ENCODE data around the gene ST14. TPM values are rescaled to one million over a fixed set of nuclear protein-coding genes. Genes with fewer than 3 reads are reported as not detected.
A peak's percentile ranks its signal among the peaks of the same experiment; 100 is the strongest.

The ST14 gene
- total and polyA plus RNA-seq, 5 experiments from 2014 or later, result 0.74 to 0.94 TPM; not detected in 3

DNA sequence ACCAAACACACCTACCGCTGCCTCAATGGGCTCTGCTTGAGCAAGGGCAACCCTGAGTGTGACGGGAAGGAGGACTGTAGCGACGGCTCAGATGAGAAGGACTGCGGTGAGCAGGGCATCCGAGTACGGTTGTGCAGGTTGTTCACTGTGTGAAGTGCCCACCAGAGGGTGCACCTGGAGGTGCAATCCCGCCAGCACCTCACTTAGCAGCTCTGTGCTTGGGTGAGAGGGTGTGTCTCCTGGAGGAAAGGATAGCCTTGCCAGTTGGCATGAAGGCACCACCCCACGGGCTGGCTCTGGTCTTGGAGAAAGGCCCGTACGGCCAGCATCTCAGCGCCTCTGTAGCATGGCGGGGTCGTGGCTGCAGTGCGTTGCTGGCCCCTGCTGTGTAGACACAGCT, 39.4 kb downstream of the ST14 start:
- H3K27me3 Mint-ChIP-seq, result peaks cover 0 to 1% (median 0%) of the 10 kb centered on the region in 5 donors
- H3K36me3 Mint-ChIP-seq, result no peaks in the 10 kb centered on the region
- peaks cover 0 to 12% (median 2%) of the 10 kb centered on the region in 4 donors for H3K4me1 Mint-ChIP-seq
- no peak for DNase-seq
- H3K27ac Mint-ChIP-seq, result no peak overlapping the region
- H3K9me3 Mint-ChIP-seq, result no peaks in the 10 kb centered on the region
- POLR2A ChIA-PET, result no interaction called here
- H3K4me3 Mint-ChIP-seq, result no peak overlapping the region
- no peak for ATAC-seq

- ATAC-seq (no peak), DNase-seq (peak in 1 of 10 donors; percentile 53)
- H3K4me1 Mint-ChIP-seq, result peaks cover 0 to 12% (median 2%) of the 10 kb centered on the region in 4 donors
- no peaks in the 10 kb centered on the region for H3K36me3 Mint-ChIP-seq
- H3K4me3 Mint-ChIP-seq, result no peak overlapping the region
- H3K9me3 Mint-ChIP-seq, result no peaks in the 10 kb centered on the region
- H3K27me3 Mint-ChIP-seq, result peaks cover 0 to 5% (median 0%) of the 10 kb centered on the region in 5 donors
- POLR2A ChIA-PET, result no interaction called here
- H3K27ac Mint-ChIP-seq, result no peak overlapping the region
These were observed 40.2 kb downstream of the ST14 start for GRCh38 chr11:130199792-130200191.

GRCh38 chr11:130201026-130201425, 41.4 kb downstream of the ST14 start:
- no peak for ATAC-seq
- DNase-seq, result peak in 1 of 10 donors; percentile 57
- H3K27me3 Mint-ChIP-seq, result peaks cover 0 to 5% (median 0%) of the 10 kb centered on the region in 5 donors
- no peaks in the 10 kb centered on the region for H3K36me3 Mint-ChIP-seq
- H3K9me3 Mint-ChIP-seq, result no peaks in the 10 kb centered on the region
- peaks cover 0 to 12% (median 2%) of the 10 kb centered on the region in 4 donors for H3K4me1 Mint-ChIP-seq
- peak overlapping the region in 1 of 10 donors; percentile 63 for H3K27ac Mint-ChIP-seq
- no peak overlapping the region for H3K4me3 Mint-ChIP-seq
- POLR2A ChIA-PET, result no interaction called here

- DNase-seq (peak in 1 of 10 donors; percentile 35), ATAC-seq (no peak)
- H3K4me1 Mint-ChIP-seq, result peaks cover 0 to 12% (median 2%) of the 10 kb centered on the region in 4 donors
- H3K27ac Mint-ChIP-seq, result peak overlapping the region in 2 of 10 donors; percentile 0 to 27
- POLR2A ChIA-PET, result no interaction called here
- no peaks in the 10 kb centered on the region for H3K9me3 Mint-ChIP-seq
- peak overlapping the region in 1 of 10 donors; percentile 3 for H3K4me3 Mint-ChIP-seq
- peaks cover 0 to 5% (median 0%) of the 10 kb centered on the region in 5 donors for H3K27me3 Mint-ChIP-seq
- no peaks in the 10 kb centered on the region for H3K36me3 Mint-ChIP-seq
These were observed 42.6 kb downstream of the ST14 start for GRCh38 chr11:130202009-130202817.

- H3K27me3 Mint-ChIP-seq, result peaks cover 0 to 5% (median 0%) of the 10 kb centered on the region in 5 donors
- H3K36me3 Mint-ChIP-seq, result no peaks in the 10 kb centered on the region
- H3K4me1 Mint-ChIP-seq, result peaks cover 0 to 12% (median 2%) of the 10 kb centered on the region in 4 donors
- no peaks in the 10 kb centered on the region for H3K9me3 Mint-ChIP-seq
- peak overlapping the region in 1 of 10 donors; percentile 43 for H3K27ac Mint-ChIP-seq
- DNase-seq (peak in 1 of 10 donors; percentile 58), ATAC-seq (no peak)
- POLR2A ChIA-PET, result no interaction called here
- H3K4me3 Mint-ChIP-seq, result peak overlapping the region in 1 of 10 donors; percentile 58
These were observed 43.5 kb downstream of the ST14 start for GRCh38 chr11:130202818-130203689.

DNA sequence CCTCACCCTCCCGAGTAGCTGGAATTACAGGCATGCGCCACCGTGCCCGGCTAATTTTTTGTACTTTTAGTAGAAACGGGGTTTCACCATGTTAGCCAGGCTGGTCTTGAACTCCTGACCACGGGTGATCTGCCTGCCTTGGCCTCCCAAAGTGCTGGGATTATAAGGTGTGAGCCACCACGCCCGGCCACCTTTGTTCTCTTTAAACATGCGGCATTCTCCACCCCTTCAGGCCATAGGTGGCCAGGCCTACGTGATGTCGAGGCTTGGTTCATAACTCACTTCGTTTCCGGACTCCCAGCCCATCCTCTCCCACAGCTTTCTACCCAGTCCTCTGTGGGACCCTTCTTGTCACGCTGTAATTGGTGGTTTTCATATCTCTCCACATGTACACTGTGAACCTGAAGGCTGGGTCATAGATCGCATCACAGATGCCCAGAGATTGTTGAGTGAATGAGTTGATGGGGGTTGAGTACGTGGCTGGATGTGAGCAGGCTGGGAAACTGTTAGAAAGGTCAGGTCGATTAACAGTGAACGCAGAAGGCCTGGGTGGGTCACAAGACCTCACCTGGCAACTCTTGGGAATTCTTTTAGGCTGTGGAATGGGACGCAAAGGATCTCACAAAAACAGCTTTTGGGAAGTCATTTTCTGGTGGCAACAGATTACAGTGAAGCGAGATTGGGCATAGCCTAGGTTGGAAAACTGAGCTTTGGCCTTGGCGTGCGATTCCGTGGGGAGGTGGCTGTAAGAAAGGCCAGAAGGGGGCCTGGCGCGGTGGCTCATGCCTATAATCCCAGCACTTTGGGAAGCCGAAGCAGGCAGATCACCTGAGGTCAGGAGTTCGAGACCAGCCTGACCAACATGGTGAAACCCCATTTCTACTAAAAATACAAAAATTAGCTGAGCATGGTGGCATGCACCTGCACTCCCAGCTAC, 44.5 kb downstream of the ST14 start:
- Mint-ChIP-seq H3K27me3 (peaks cover 0 to 5% (median 0%) of the 10 kb centered on the region in 5 donors), H3K4me3 (no peak overlapping the region), H3K4me1 (peaks cover 0 to 12% (median 2%) of the 10 kb centered on the region in 4 donors), H3K27ac (no peak overlapping the region), H3K36me3 (no peaks in the 10 kb centered on the region), H3K9me3 (no peaks in the 10 kb centered on the region)
- DNase-seq, result no peak
- POLR2A ChIA-PET, result no interaction called here
- ATAC-seq, result no peak

DNA sequence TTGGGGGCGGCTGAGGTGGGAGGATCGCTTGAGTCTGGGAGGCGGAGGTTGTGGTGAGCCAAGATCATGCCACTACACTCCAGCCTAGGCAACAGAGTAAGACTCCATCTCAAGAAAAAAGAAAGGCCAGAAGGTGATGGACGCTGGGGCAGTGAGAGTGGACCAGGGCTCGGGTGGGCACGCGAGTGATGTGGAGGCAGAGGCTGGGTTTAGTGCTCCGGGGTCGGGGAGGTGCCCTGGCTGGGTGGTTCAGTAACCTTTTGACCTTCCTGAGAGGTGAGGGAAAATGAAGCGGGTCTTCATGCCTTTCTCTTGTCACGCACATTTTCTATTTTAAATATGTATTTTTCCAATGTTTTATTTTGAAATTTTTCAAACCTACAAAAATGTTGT, 45.1 kb downstream of the ST14 start:
- POLR2A ChIA-PET, result no interaction called here
- Mint-ChIP-seq H3K27ac (no peak overlapping the region), H3K4me1 (peaks cover 0 to 12% (median 2%) of the 10 kb centered on the region in 4 donors), H3K9me3 (no peaks in the 10 kb centered on the region), H3K4me3 (no peak overlapping the region), H3K36me3 (no peaks in the 10 kb centered on the region), H3K27me3 (peaks cover 0 to 5% (median 0%) of the 10 kb centered on the region in 5 donors)
- ATAC-seq (no peak), DNase-seq (no peak)

DNA sequence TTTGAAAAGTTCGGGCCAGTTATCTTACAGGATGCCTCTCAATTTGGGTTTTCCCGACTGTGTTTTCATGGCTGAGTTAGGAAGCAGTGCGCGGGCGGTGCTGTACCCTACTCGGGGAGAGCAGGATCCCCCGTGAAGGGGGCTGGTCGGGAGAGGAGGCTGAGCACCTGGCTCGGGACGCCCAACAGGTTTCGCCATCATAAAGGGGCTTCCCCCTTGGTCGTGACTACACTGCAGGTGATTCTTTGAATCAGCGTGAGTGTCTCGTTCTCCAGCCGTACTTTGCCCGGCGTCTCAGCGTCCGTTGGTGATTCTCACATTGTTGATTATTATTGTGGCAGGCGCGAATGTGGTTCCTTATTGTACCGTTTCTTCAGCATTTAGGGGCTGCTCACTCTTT, 46.6 kb downstream of the ST14 start:
- Mint-ChIP-seq H3K36me3 (no peaks in the 10 kb centered on the region), H3K27ac (no peak overlapping the region), H3K4me3 (no peak overlapping the region), H3K27me3 (peaks cover 0 to 6% (median 4%) of the 10 kb centered on the region in 5 donors), H3K9me3 (no peaks in the 10 kb centered on the region), H3K4me1 (peaks cover 0 to 12% (median 2%) of the 10 kb centered on the region in 4 donors)
- DNase-seq (no peak), ATAC-seq (no peak)
- POLR2A ChIA-PET, result no interaction called here

- Mint-ChIP-seq H3K9me3 (no peaks in the 10 kb centered on the region), H3K36me3 (no peaks in the 10 kb centered on the region), H3K4me1 (no peaks in the 10 kb centered on the region), H3K27me3 (peaks cover 0 to 13% (median 6%) of the 10 kb centered on the region in 5 donors), H3K4me3 (no peak overlapping the region), H3K27ac (no peak overlapping the region)
- no peak for ATAC-seq
- DNase-seq, result peak in 1 of 10 donors; percentile 3
- POLR2A ChIA-PET, result no interaction called here
These were observed 48.9 kb downstream of the ST14 start for GRCh38 chr11:130208241-130209127.

GRCh38 chr11:130209128-130209932, 49.7 kb downstream of the ST14 start:
- H3K4me1 Mint-ChIP-seq, result no peaks in the 10 kb centered on the region
- peaks cover 0 to 10% (median 6%) of the 10 kb centered on the region in 5 donors for H3K27me3 Mint-ChIP-seq
- no peaks in the 10 kb centered on the region for H3K9me3 Mint-ChIP-seq
- no peaks in the 10 kb centered on the region for H3K36me3 Mint-ChIP-seq
- peak in 1 of 10 donors; percentile 56 for DNase-seq
- no peak for ATAC-seq
- POLR2A ChIA-PET, result no interaction called here
- H3K27ac Mint-ChIP-seq, result no peak overlapping the region
- no peak overlapping the region for H3K4me3 Mint-ChIP-seq
